Brain microvascular endothelial cell (primary cell): ENCODE results near the gene P2RY2.

Experiments
- DNase-seq: peaks from one replicate; pipeline ENCODE4 v3.0.0-alpha.2; 2020
- H3K27ac ChIP-seq: fragments of 250-450 bp; sonication (Bioruptor Pico); 2 replicates; pipeline ENCODE4 v1.5.1; 2020; ENCODE audit warnings: mild to moderate bottlenecking, moderate library complexity
- H3K27me3 ChIP-seq: fragments of 250-450 bp; sonication (Bioruptor Pico); replicated peaks from 2 replicates; pipeline ENCODE4 v1.5.1; 2020; ENCODE audit warnings: mild to moderate bottlenecking
- H3K36me3 ChIP-seq: fragments of 250-450 bp; sonication (Bioruptor Pico); replicated peaks from 2 replicates; pipeline ENCODE4 v1.5.1; 2020; ENCODE audit warnings: mild to moderate bottlenecking
- H3K4me3 ChIP-seq: 2 replicates; pipeline ENCODE4 v1.5.1; 2011; ENCODE audit warnings: low read depth, mild to moderate bottlenecking, control low read depth, low read length, moderate library complexity
- CTCF ChIP-seq: IDR thresholded peaks from 2 replicates; pipeline ENCODE4 v1.5.1; 2011; ENCODE audit warnings: low read depth, mild to moderate bottlenecking, moderate library complexity, low read length, control low read depth, inconsistent platforms; ENCODE audit errors: missing control alignments
- in situ Hi-C: cut with HindIII; loops from 2 replicates; pipeline ENCODE4 v1.10.0; 2017; ENCODE audit warnings: low sequenced_read_pairs, low pct_ligation_motif_present

Gene P2RY2

GRCh38 chr11:73236205-73236765 is 18.2 kb downstream of the P2RY2 start:
- no peak for DNase-seq
- TF ChIP-seq CTCF = no peak
- H3K27ac ChIP-seq = no peak overlapping the region
- no peaks in the 10 kb centered on the region for H3K27me3 ChIP-seq
- no peak overlapping the region for H3K4me3 ChIP-seq
- in situ Hi-C loops = no loop called here
- H3K36me3 ChIP-seq = no peaks in the 10 kb centered on the region

GRCh38 chr11:73236854-73237253 is 18.8 kb downstream of the P2RY2 start:
- Histone ChIP-seq H3K27ac (no peak overlapping the region), H3K36me3 (no peaks in the 10 kb centered on the region), H3K4me3 (no peak overlapping the region), H3K27me3 (no peaks in the 10 kb centered on the region)
- peak; percentile 79 for TF ChIP-seq CTCF
- DNase-seq = no peak
- in situ Hi-C loops = no loop called here

- no peak for TF ChIP-seq CTCF
- Histone ChIP-seq H3K27ac (no peak overlapping the region), H3K4me3 (no peak overlapping the region), H3K27me3 (no peaks in the 10 kb centered on the region), H3K36me3 (no peaks in the 10 kb centered on the region)
- DNase-seq = peak; percentile 30
- in situ Hi-C loops = no loop called here
These were observed 19.6 kb downstream of the P2RY2 start for GRCh38 chr11:73237471-73238290.

GRCh38 chr11:73239111-73239521 is 21.0 kb downstream of the P2RY2 start:
- H3K27ac ChIP-seq = no peak overlapping the region
- in situ Hi-C loops = no loop called here

DNA sequence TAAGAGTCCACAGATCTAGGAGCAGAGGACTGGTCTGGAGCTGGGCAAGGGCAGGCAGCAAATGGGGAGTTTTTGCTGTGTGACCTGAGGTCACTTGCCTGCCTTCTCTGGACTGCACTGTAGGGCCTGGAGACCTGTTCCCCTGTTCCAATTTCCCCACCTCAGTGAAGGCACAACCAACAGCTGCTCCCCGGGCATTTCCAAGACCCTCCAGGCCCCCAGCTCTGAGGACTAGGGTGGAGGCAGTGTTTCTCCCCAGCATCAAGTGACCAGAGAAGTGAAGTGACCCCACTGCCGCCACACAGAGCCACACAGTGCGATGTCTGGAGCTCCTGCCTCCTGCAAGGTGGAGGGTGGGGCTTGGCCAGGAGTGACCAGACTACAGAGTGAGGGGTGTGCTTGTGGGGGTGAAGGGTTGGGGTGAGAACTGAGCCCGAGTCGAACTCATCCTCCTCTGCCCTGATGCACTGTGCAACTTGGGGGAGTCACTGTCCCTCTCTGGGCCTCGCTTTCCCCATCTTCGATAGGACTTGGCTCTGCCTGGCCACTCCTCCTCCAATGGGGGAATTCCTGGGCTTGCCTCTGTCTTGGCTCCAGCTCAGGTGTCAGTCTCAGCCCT is 21.6 kb downstream of the P2RY2 start:
- TF ChIP-seq CTCF = no peak
- Histone ChIP-seq H3K36me3 (no peaks in the 10 kb centered on the region), H3K4me3 (no peak overlapping the region), H3K27ac (no peak overlapping the region), H3K27me3 (no peaks in the 10 kb centered on the region)
- DNase-seq = no peak
- in situ Hi-C loops = no loop called here

More at GRCh38 chr11:73239111-73239521, 21.0 kb downstream of the P2RY2 start:
- H3K27me3 ChIP-seq = no peaks in the 10 kb centered on the region
- no peak overlapping the region for H3K4me3 ChIP-seq
- no peaks in the 10 kb centered on the region for H3K36me3 ChIP-seq
- no peak for DNase-seq
- TF ChIP-seq CTCF = no peak
